ENCODE measurements around the gene DPY19L2.
"Not testable (repeated sequence)": the region's sequence is repeated elsewhere in the genome, so short reads cannot be mapped to it uniquely, and the experiment has no call there.

Gene DPY19L2

GRCh38 chr12:63577631-63578030 lies 90.7 kb downstream of the DPY19L2 start:
- DNase-seq (ENCODE audit: low read depth); H3K4me3 ChIP-seq (ENCODE audit: low read length): not testable (repeated sequence)

- H3K4me3 ChIP-seq (ENCODE audit: low read length); DNase-seq (ENCODE audit: low read depth): not testable (repeated sequence)
These were observed 96.3 kb downstream of the DPY19L2 start for GRCh38 chr12:63572038-63572437.

GRCh38 chr12:63558445-63558844 lies 109.8 kb downstream of the DPY19L2 start:
- not testable (repeated sequence) for H3K4me3 ChIP-seq (ENCODE audit: low read length); DNase-seq (ENCODE audit: low read depth)

- not testable (repeated sequence) for DNase-seq (ENCODE audit: low read depth); H3K4me3 ChIP-seq (ENCODE audit: low read length)
These were observed 116.9 kb downstream of the DPY19L2 start for GRCh38 chr12:63551397-63551796.

GRCh38 chr12:63549034-63549433 lies 119.3 kb downstream of the DPY19L2 start:
- H3K4me3 ChIP-seq (ENCODE audit: low read length); DNase-seq (ENCODE audit: low read depth): not testable (repeated sequence)

GRCh38 chr12:63545298-63545916 lies 122.9 kb downstream of the DPY19L2 start:
- H3K4me3 ChIP-seq (ENCODE audit: low read length); DNase-seq (ENCODE audit: low read depth): not testable (repeated sequence)

- DNase-seq (ENCODE audit: low read depth); H3K4me3 ChIP-seq (ENCODE audit: low read length): not testable (repeated sequence)
These were observed 129.6 kb downstream of the DPY19L2 start for GRCh38 chr12:63538656-63539055.

GRCh38 chr12:63537838-63538237 lies 130.5 kb downstream of the DPY19L2 start:
- DNase-seq (ENCODE audit: low read depth); H3K4me3 ChIP-seq (ENCODE audit: low read length): not testable (repeated sequence)

- DNase-seq (ENCODE audit: low read depth); H3K4me3 ChIP-seq (ENCODE audit: low read length): not testable (repeated sequence)
These were observed 138.7 kb downstream of the DPY19L2 start for GRCh38 chr12:63529641-63530040.

GRCh38 chr12:63525831-63526230 lies 142.5 kb downstream of the DPY19L2 start:
- no peak for TF ChIP-seq CTCF (conservative IDR thresholded peaks at IDR 0.05; ENCODE audit: low read length)

GRCh38 chr12:63521706-63522105 lies 146.6 kb downstream of the DPY19L2 start:
- no peak for DNase-seq (ENCODE audit: low read depth)
- no peak for TF ChIP-seq CTCF (conservative IDR thresholded peaks at IDR 0.05; ENCODE audit: low read length)
- no peak overlapping the region for H3K4me3 ChIP-seq (ENCODE audit: low read length)

More at GRCh38 chr12:63525831-63526230, 142.5 kb downstream of the DPY19L2 start:
- no peak overlapping the region for H3K4me3 ChIP-seq (ENCODE audit: low read length)
- DNase-seq (ENCODE audit: low read depth) = no peak
